SK-N-SH treated with all-trans-retinoic acid at 6 μM for 48 hours (cell line): ENCODE measurements around the gene NDUFS8.

Experiments used
- ATAC-seq: fragments of 200-7000 bp; cut with Tn5 transposase; 3 replicates; pipeline ENCODE4 v1.9.1; 2020; ENCODE audit warnings: mild to moderate bottlenecking, moderate library complexity
- ARNTL ChIP-seq: fragments of 450-650 bp; formaldehyde crosslinking; IDR thresholded peaks from 2 replicates; pipeline ENCODE4 v1.5.0; 2020; ENCODE audit warnings: low read depth, mild to moderate bottlenecking, moderate library complexity, borderline replicate concordance
- BACH2 ChIP-seq: fragments of 250-450 bp; sonication (Bioruptor Pico); IDR thresholded peaks from 2 replicates; pipeline ENCODE4 v1.9.0; 2021; ENCODE audit warnings: mild to moderate bottlenecking, borderline replicate concordance
- CSDC2 ChIP-seq: fragments of 250-450 bp; sonication (Bioruptor Pico); IDR thresholded peaks from 2 replicates; pipeline ENCODE4 v1.5.0; 2020; ENCODE audit warnings: mild to moderate bottlenecking, moderate library complexity
- ESRRG ChIP-seq: fragments of 250-450 bp; sonication (Bioruptor Pico); IDR thresholded peaks from 2 replicates; pipeline ENCODE4 v1.6.1; 2021; ENCODE audit warnings: mild to moderate bottlenecking
- ISL1 ChIP-seq: fragments of 250-450 bp; sonication (Bioruptor Pico); IDR thresholded peaks from 2 replicates; pipeline ENCODE4 v2.1.2; 2022; ENCODE audit warnings: mild to moderate bottlenecking, moderate library complexity
- OSR1 ChIP-seq: fragments of 250-450 bp; sonication (Bioruptor Pico); IDR thresholded peaks from 2 replicates; pipeline ENCODE4 v1.8.0; 2022; ENCODE audit warnings: moderate library complexity, mild to moderate bottlenecking, inconsistent platforms
- PPARA ChIP-seq: fragments of 250-450 bp; sonication (Bioruptor Pico); IDR thresholded peaks from 2 replicates; pipeline ENCODE4 v1.5.0; 2020; ENCODE audit warnings: mild to moderate bottlenecking, borderline replicate concordance
- RARB ChIP-seq: fragments of 250-450 bp; sonication (Bioruptor Pico); IDR thresholded peaks from 2 replicates; pipeline ENCODE4 v1.8.0; 2021; ENCODE audit warnings: mild to moderate bottlenecking, moderate library complexity
- SNAI2 ChIP-seq: fragments of 250-450 bp; sonication (Bioruptor Pico); IDR thresholded peaks from 2 replicates; pipeline ENCODE4 v1.5.0; 2020; ENCODE audit warnings: mild to moderate bottlenecking, moderate library complexity
- TCF4 ChIP-seq: fragments of 250-450 bp; sonication (Bioruptor Pico); IDR thresholded peaks from 2 replicates; pipeline ENCODE4 v1.8.0; 2021; ENCODE audit warnings: mild to moderate bottlenecking, moderate library complexity, borderline replicate concordance
- TOX ChIP-seq: fragments of 250-450 bp; sonication (Bioruptor Pico); IDR thresholded peaks from 2 replicates; pipeline ENCODE4 v1.8.0; 2021; ENCODE audit warnings: mild to moderate bottlenecking, moderate library complexity, borderline replicate concordance
- ZC3H10 ChIP-seq: fragments of 250-450 bp; sonication (Bioruptor Pico); IDR thresholded peaks from 2 replicates; pipeline ENCODE4 v1.5.1; 2021; ENCODE audit warnings: mild to moderate bottlenecking, moderate library complexity
- ZFP3 ChIP-seq: fragments of 250-450 bp; sonication (Bioruptor Pico); IDR thresholded peaks from 2 replicates; pipeline ENCODE4 v1.5.0; 2020; ENCODE audit warnings: mild to moderate bottlenecking, moderate library complexity
- ZFP30 ChIP-seq: fragments of 450-650 bp; formaldehyde crosslinking; IDR thresholded peaks from 2 replicates; pipeline ENCODE4 v1.5.0; 2022; ENCODE audit warnings: mild to moderate bottlenecking, moderate library complexity
- ZNF565 ChIP-seq: fragments of 450-650 bp; formaldehyde crosslinking; conservative IDR thresholded peaks from 2 replicates; pipeline ENCODE4 v1.5.0; 2020; ENCODE audit warnings: low read depth, mild to moderate bottlenecking, moderate library complexity
- ZNF70 ChIP-seq: fragments of 450-650 bp; formaldehyde crosslinking; IDR thresholded peaks from 2 replicates; pipeline ENCODE4 v1.5.0; 2020; ENCODE audit warnings: mild to moderate bottlenecking, moderate library complexity
- ZNF8 ChIP-seq: fragments of 450-650 bp; formaldehyde crosslinking; IDR thresholded peaks from 2 replicates; pipeline ENCODE4 v1.5.0; 2020; ENCODE audit warnings: mild to moderate bottlenecking, moderate library complexity
- TF ChIP-seq, protein P1 (sequence below): fragments of 250-450 bp; sonication (Bioruptor Pico); IDR thresholded peaks from 2 replicates; pipeline ENCODE4 v1.8.0; 2021; ENCODE audit warnings: low read depth, mild to moderate bottlenecking, moderate library complexity, borderline replicate concordance
- TF ChIP-seq, protein P2 (sequence below): fragments of 250-450 bp; sonication (Bioruptor Pico); IDR thresholded peaks from 2 replicates; pipeline ENCODE4 v1.5.1; 2021; ENCODE audit warnings: mild to moderate bottlenecking, moderate library complexity
- TF ChIP-seq, protein P3 (sequence below): fragments of 250-450 bp; sonication (Bioruptor Pico); IDR thresholded peaks from 2 replicates; pipeline ENCODE4 v1.5.1; 2020; ENCODE audit warnings: low read depth, mild to moderate bottlenecking, moderate library complexity
- TF ChIP-seq, protein P4 (sequence below): fragments of 250-450 bp; sonication (Bioruptor Pico); IDR thresholded peaks from 2 replicates; pipeline ENCODE4 v1.5.0; 2020; ENCODE audit warnings: mild to moderate bottlenecking, moderate library complexity
- TF ChIP-seq, protein P5 (sequence below): fragments of 250-450 bp; sonication (Bioruptor Pico); IDR thresholded peaks from 2 replicates; pipeline ENCODE4 v1.8.0; 2020; ENCODE audit warnings: mild to moderate bottlenecking, moderate library complexity, borderline replicate concordance

The NDUFS8 gene

DNA sequence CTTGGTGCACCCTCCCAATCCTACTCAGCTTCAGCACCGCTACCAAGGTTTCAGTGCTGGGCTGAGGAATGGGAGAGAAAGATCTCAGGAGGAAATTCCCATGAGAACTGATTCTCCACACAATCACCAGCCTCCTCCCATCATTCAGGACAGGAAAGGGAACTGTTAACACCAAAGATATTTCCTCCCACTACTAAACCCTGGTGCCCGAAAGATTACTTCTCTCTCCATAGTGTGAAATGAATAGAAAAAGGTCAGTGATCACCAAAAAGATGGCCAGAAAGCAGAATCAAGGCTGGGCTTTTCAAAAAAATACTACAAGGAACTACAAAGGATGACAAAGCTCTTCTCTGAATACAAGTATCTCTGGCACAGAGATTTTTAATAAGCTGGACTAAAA lies 34.4 kb downstream of the NDUFS8 start:
- TF ChIP-seq, protein P1, sequence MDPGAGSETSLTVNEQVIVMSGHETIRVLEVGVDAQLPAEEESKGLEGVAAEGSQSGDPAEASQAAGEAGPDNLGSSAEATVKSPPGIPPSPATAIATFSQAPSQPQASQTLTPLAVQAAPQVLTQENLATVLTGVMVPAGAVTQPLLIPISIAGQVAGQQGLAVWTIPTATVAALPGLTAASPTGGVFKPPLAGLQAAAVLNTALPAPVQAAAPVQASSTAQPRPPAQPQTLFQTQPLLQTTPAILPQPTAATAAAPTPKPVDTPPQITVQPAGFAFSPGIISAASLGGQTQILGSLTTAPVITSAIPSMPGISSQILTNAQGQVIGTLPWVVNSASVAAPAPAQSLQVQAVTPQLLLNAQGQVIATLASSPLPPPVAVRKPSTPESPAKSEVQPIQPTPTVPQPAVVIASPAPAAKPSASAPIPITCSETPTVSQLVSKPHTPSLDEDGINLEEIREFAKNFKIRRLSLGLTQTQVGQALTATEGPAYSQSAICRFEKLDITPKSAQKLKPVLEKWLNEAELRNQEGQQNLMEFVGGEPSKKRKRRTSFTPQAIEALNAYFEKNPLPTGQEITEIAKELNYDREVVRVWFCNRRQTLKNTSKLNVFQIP (CRISPR knock-in tag), result no peak
- TF ChIP-seq RARB (CRISPR knock-in tag) (no peak), ESRRG (CRISPR knock-in tag) (no peak), ZFP30 (CRISPR knock-in tag) (no peak), TCF4 (CRISPR knock-in tag) (no peak), ARNTL (no peak), ISL1 (CRISPR knock-in tag) (no peak), PPARA (CRISPR knock-in tag) (no peak), ZC3H10 (CRISPR knock-in tag) (no peak), ZNF8 (CRISPR knock-in tag) (no peak), CSDC2 (CRISPR knock-in tag) (no peak), SNAI2 (CRISPR knock-in tag) (no peak), ZNF565 (CRISPR knock-in tag) (no peak), ZFP3 (CRISPR knock-in tag) (no peak), OSR1 (CRISPR knock-in tag) (no peak)
- TF ChIP-seq, protein P2, sequence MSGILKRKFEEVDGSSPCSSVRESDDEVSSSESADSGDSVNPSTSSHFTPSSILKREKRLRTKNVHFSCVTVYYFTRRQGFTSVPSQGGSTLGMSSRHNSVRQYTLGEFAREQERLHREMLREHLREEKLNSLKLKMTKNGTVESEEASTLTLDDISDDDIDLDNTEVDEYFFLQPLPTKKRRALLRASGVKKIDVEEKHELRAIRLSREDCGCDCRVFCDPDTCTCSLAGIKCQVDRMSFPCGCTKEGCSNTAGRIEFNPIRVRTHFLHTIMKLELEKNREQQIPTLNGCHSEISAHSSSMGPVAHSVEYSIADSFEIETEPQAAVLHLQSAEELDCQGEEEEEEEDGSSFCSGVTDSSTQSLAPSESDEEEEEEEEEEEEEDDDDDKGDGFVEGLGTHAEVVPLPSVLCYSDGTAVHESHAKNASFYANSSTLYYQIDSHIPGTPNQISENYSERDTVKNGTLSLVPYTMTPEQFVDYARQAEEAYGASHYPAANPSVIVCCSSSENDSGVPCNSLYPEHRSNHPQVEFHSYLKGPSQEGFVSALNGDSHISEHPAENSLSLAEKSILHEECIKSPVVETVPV (CRISPR knock-in tag), result no peak
- TF ChIP-seq, protein P3, sequence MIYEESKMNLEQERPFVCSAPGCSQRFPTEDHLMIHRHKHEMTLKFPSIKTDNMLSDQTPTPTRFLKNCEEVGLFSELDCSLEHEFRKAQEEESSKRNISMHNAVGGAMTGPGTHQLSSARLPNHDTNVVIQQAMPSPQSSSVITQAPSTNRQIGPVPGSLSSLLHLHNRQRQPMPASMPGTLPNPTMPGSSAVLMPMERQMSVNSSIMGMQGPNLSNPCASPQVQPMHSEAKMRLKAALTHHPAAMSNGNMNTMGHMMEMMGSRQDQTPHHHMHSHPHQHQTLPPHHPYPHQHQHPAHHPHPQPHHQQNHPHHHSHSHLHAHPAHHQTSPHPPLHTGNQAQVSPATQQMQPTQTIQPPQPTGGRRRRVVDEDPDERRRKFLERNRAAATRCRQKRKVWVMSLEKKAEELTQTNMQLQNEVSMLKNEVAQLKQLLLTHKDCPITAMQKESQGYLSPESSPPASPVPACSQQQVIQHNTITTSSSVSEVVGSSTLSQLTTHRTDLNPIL (CRISPR knock-in tag), result no peak
- TF ChIP-seq, protein P4, sequence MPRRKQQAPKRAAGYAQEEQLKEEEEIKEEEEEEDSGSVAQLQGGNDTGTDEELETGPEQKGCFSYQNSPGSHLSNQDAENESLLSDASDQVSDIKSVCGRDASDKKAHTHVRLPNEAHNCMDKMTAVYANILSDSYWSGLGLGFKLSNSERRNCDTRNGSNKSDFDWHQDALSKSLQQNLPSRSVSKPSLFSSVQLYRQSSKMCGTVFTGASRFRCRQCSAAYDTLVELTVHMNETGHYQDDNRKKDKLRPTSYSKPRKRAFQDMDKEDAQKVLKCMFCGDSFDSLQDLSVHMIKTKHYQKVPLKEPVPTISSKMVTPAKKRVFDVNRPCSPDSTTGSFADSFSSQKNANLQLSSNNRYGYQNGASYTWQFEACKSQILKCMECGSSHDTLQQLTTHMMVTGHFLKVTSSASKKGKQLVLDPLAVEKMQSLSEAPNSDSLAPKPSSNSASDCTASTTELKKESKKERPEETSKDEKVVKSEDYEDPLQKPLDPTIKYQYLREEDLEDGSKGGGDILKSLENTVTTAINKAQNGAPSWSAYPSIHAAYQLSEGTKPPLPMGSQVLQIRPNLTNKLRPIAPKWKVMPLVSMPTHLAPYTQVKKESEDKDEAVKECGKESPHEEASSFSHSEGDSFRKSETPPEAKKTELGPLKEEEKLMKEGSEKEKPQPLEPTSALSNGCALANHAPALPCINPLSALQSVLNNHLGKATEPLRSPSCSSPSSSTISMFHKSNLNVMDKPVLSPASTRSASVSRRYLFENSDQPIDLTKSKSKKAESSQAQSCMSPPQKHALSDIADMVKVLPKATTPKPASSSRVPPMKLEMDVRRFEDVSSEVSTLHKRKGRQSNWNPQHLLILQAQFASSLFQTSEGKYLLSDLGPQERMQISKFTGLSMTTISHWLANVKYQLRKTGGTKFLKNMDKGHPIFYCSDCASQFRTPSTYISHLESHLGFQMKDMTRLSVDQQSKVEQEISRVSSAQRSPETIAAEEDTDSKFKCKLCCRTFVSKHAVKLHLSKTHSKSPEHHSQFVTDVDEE (CRISPR knock-in tag), result no peak
- TF ChIP-seq, all 23 proteins: peak for 0
- no peak for ATAC-seq

DNA sequence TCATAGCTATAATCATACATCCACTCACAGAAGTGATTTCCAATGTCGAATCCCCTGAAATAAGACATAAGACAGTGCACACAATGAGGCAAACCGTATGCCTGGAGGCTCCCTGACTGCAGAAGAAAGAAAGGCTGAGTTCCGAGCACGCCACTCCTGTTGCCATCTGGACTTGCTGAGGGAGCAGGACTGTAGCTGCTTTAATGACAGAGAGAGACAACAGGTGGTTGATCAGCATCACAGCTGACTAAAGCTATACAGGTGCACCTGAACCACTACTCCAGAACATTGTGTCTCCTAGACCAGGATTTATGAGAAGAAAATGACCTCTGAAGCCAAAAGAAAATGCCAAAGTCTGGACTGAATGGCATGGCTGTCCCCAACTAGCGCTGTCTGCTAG lies 35.4 kb downstream of the NDUFS8 start:
- ATAC-seq, result no peak
- TF ChIP-seq ESRRG (CRISPR knock-in tag) (no peak), BACH2 (CRISPR knock-in tag) (no peak), ZNF70 (CRISPR knock-in tag) (no peak), ZNF565 (CRISPR knock-in tag) (no peak), ZNF8 (CRISPR knock-in tag) (no peak), OSR1 (CRISPR knock-in tag) (no peak), ISL1 (CRISPR knock-in tag) (no peak), SNAI2 (CRISPR knock-in tag) (no peak), CSDC2 (CRISPR knock-in tag) (no peak), ZC3H10 (CRISPR knock-in tag) (no peak), TOX (CRISPR knock-in tag) (no peak), ARNTL (no peak)
- TF ChIP-seq, protein P2 (CRISPR knock-in tag), result no peak
- TF ChIP-seq, protein P3 (CRISPR knock-in tag), result no peak
- TF ChIP-seq, protein P1 (CRISPR knock-in tag), result no peak
- TF ChIP-seq, protein P4 (CRISPR knock-in tag), result no peak
- TF ChIP-seq, protein P5, sequence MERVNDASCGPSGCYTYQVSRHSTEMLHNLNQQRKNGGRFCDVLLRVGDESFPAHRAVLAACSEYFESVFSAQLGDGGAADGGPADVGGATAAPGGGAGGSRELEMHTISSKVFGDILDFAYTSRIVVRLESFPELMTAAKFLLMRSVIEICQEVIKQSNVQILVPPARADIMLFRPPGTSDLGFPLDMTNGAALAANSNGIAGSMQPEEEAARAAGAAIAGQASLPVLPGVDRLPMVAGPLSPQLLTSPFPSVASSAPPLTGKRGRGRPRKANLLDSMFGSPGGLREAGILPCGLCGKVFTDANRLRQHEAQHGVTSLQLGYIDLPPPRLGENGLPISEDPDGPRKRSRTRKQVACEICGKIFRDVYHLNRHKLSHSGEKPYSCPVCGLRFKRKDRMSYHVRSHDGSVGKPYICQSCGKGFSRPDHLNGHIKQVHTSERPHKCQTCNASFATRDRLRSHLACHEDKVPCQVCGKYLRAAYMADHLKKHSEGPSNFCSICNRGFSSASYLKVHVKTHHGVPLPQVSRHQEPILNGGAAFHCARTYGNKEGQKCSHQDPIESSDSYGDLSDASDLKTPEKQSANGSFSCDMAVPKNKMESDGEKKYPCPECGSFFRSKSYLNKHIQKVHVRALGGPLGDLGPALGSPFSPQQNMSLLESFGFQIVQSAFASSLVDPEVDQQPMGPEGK (CRISPR knock-in tag), result no peak
